IgD-negative memory B cell (primary cell): ENCODE results near the gene NDUFAF2. TPM values are rescaled to one million over a fixed set of nuclear protein-coding genes. Genes with fewer than 3 reads are reported as not detected.
"Not testable (repeated sequence)": the region's sequence is repeated elsewhere in the genome, so short reads cannot be mapped to it uniquely, and the experiment has no call there.

Source experiments
- H3K27ac Mint-ChIP-seq, 3 donors: one replicate each; pipeline ENCODE4 v1.8.0; 2020 to 2022; ENCODE audit warnings: mild to moderate bottlenecking in 3 of 3, mixed read lengths in 3 of 3, moderate library complexity in 1 of 3
- H3K27me3 Mint-ChIP-seq: one replicate; pipeline ENCODE4 v1.8.0; 2021; ENCODE audit warnings: mixed read lengths
- H3K36me3 Mint-ChIP-seq: one replicate; pipeline ENCODE4 v1.8.0; 2020; ENCODE audit warnings: mild to moderate bottlenecking, mixed read lengths
- H3K4me1 Mint-ChIP-seq, 3 donors: one replicate each; pipeline ENCODE4 v1.8.0; 2020 to 2022; ENCODE audit warnings: mixed read lengths in 3 of 3, mild to moderate bottlenecking in 1 of 3
- H3K4me3 Mint-ChIP-seq, 4 donors: one replicate each; pipeline ENCODE4 v1.8.0; 2020 to 2022; ENCODE audit warnings: mild to moderate bottlenecking in 4 of 4, mixed read lengths in 4 of 4, moderate library complexity in 3 of 4
- H3K9me3 Mint-ChIP-seq, 3 donors: one replicate each; pipeline ENCODE4 v1.8.0; 2020 to 2021; ENCODE audit warnings: mixed read lengths in 3 of 3, mild to moderate bottlenecking in 1 of 3
- polyA plus RNA-seq: library from polyadenylated mRNA; unstranded; fragments of 300-500 nt; fragmentation: Illumina TruSeq; gene quantifications from one replicate; pipeline ENCODE4 v1.2.3, GENCODE V29; 2021

The NDUFAF2 gene
- polyA plus RNA-seq, 1 donor from 2014 or later, result 21.1 TPM

DNA sequence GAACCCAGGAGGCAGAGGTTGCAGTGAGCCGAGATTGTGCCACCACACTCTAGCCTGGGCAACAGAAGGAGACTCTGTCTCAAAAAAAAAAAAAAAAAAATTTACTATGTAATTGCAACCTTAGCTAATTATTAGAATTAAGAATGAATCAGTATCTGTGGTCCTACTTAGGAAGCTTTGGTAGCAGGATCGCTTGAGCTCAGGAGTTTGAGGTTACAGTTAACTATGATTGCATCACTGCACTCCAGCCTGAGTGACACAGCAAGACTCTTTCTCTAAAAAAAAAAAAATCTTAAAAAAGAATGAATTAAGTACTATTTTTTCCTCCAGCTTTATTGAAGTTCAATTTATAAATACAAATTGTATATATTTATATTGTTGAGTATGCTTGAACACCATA lies 16.7 kb downstream of the NDUFAF2 start:
- no peaks in the 10 kb centered on the region for H3K27me3 Mint-ChIP-seq
- no peak overlapping the region for H3K4me3 Mint-ChIP-seq
- H3K4me1 Mint-ChIP-seq, result peaks cover 0 to 5% (median 0%) of the 10 kb centered on the region in 3 donors
- peaks cover 2 to 8% (median 3%) of the 10 kb centered on the region in 3 donors for H3K9me3 Mint-ChIP-seq
- no peak overlapping the region for H3K27ac Mint-ChIP-seq
- H3K36me3 Mint-ChIP-seq, result peaks cover 5% of the 10 kb centered on the region

DNA sequence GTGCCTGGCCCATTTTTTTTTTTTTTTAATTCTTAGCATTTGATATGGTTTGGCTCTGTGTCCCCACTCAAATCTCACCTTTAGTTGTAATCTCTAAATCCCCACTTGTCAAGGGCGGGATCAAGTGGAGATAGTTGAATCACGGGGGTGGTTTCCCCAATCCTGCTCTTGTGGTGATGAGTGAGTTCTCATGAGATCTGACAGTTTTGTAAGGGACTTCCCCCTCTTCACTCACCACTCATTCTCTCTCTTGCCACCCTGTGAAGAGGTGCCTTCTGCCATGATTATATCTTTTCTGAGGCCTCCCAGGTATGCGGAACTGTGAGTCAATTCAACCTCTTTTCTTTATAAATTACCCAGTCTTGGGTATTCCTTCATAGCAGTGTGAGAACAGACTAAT lies 27.2 kb downstream of the NDUFAF2 start:
- peak overlapping the region in 2 of 4 donors; percentile 3 to 74 for H3K4me3 Mint-ChIP-seq
- H3K27me3 Mint-ChIP-seq, result no peaks in the 10 kb centered on the region
- H3K4me1 Mint-ChIP-seq, result peaks cover 0 to 10% (median 8%) of the 10 kb centered on the region in 3 donors
- H3K9me3 Mint-ChIP-seq, result peaks cover 2 to 18% (median 14%) of the 10 kb centered on the region in 3 donors
- H3K27ac Mint-ChIP-seq, result peak overlapping the region in 2 of 3 donors; percentile 8 to 63
- H3K36me3 Mint-ChIP-seq, result peaks cover 21% of the 10 kb centered on the region

DNA sequence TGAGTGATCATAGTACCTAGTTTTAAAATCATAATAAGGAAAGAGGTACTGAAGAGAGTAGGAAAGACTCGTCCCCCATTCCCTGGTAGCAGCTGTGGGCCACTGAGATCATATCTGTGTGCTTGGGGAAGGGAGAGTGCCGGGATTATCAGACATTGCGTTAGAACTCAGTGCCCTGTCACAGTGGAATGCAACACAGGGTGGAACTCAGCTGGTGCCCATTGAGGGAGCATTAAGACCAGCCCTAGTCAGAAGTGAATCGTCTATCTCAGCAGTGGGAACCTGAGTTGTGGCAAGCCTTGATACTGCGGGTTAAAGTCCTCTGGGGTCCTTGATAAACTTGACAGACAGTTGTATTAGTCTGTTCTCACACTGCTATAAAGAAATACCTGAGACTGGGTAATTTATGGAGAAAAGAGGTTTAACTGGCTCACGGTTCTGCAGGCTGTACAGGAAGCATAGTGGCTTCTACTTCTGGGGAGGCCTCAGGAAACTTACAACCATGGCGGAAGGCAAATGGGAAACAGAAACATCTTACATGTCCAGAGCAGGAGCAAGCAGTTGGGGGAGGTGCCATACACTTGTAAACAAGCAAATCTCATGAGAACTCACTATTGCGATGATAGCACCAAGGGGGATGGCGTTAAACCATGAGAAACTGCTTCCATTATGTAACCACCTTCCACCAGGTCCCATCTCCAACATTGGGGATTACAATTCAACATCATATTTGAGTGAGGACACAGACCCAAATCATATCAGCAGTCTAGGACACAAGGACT lies 33.1 kb downstream of the NDUFAF2 start:
- H3K27me3 Mint-ChIP-seq, result no peaks in the 10 kb centered on the region
- H3K4me3 Mint-ChIP-seq, result no peak overlapping the region
- H3K4me1 Mint-ChIP-seq, result peaks cover 0 to 7% (median 1%) of the 10 kb centered on the region in 3 donors
- H3K27ac Mint-ChIP-seq, result no peak overlapping the region
- peaks cover 0 to 20% (median 11%) of the 10 kb centered on the region in 3 donors for H3K9me3 Mint-ChIP-seq
- peaks cover 10% of the 10 kb centered on the region for H3K36me3 Mint-ChIP-seq

DNA sequence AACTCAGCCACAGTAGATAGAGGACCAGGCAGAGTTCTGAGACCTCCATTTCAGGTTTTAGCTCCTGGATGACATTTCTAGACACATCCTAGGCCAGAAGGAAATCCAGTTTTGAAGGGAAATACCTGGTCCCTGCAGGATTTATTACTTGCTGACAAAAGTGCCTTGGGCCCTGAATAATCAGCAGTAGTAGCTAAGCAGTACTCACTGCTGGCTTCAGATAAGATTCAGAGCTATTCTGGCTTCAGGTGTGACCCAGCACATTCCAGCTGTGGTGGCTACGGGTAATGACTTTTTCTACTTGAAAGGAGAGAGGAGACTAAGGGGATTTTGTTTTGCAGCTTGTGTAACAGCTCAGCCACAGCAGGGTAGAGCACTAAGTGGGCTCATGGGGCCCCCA lies 34.0 kb downstream of the NDUFAF2 start:
- no peaks in the 10 kb centered on the region for H3K27me3 Mint-ChIP-seq

DNA sequence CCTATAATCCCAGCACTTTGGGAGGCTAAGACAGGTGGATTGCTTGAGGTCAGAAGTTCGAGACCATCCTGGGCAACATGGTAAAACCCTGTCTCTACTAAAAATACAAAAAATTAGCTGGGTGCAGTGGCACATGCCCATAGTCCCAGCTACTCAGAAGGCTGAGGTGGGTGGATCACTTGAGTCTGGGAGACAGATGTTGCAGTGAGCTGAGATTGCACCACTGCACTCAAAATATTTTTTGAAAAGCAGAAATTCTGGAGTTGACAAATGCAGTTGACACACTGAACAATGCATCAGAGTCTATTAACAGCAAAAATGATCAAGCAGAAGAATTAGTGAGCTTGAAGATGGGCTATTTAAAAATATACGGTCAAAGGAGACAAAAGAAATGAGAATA lies 35.5 kb downstream of the NDUFAF2 start:
- Mint-ChIP-seq H3K9me3 (peaks cover 0 to 20% (median 13%) of the 10 kb centered on the region in 3 donors), H3K27me3 (no peaks in the 10 kb centered on the region), H3K4me3 (no peak overlapping the region), H3K27ac (peak overlapping the region in 1 of 3 donors; percentile 39), H3K36me3 (peaks cover 4% of the 10 kb centered on the region), H3K4me1 (peaks cover 0 to 1% (median 0%) of the 10 kb centered on the region in 3 donors)

More for the DNA sequence above, 34.0 kb downstream of the NDUFAF2 start:
- Mint-ChIP-seq H3K4me1 (peaks cover 0 to 7% (median 1%) of the 10 kb centered on the region in 3 donors), H3K27ac (no peak overlapping the region), H3K36me3 (peaks cover 10% of the 10 kb centered on the region), H3K4me3 (no peak overlapping the region), H3K9me3 (peaks cover 0 to 20% (median 11%) of the 10 kb centered on the region in 3 donors)

DNA sequence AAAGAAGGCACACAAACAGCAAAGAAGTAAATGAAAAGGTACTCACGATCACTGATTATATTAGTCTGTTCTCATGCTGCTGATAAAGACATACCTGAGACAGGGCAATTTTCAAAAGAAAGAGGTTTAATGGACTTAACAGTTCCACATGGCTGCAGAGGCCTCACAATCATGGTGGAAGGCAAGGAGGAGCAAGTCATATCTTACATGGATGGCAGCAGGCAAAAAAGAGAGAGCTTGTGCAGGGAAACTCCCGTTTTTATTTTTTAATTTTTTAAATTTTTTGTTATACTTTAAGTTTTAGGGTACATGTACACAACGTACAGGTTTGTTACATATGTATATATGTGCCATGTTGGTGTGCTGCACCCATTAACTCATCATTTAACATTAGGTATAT lies 37.1 kb downstream of the NDUFAF2 start:
- H3K9me3 Mint-ChIP-seq, result peaks cover 5 to 30% (median 16%) of the 10 kb centered on the region in 3 donors
- H3K27ac Mint-ChIP-seq, H3K4me1 Mint-ChIP-seq, H3K36me3 Mint-ChIP-seq, H3K4me3 Mint-ChIP-seq, H3K27me3 Mint-ChIP-seq: not testable (repeated sequence)

DNA sequence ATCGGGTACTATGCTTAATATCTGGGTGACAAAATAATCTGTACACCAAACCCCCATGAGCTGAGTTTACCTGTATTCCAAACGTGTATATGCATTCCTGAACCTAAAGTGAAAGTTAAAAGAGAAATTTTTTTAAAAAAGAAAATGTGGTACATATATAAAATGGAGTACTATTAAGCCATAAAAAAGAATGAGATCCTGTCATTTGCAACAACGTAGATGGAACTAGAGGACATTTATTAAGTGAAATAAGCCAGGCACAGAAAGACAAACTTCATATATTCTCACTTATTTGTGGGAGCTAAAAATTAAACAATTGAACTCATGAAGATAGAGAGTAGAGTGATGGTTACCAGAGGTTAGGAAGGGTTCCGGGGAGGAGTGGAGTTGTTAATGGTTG lies 44.8 kb downstream of the NDUFAF2 start:
- Mint-ChIP-seq H3K27ac (no peak overlapping the region), H3K9me3 (peaks cover 16 to 26% (median 22%) of the 10 kb centered on the region in 3 donors), H3K27me3 (no peaks in the 10 kb centered on the region), H3K4me3 (no peak overlapping the region), H3K36me3 (peaks cover 12% of the 10 kb centered on the region), H3K4me1 (peaks cover 10 to 14% (median 11%) of the 10 kb centered on the region in 3 donors)

DNA sequence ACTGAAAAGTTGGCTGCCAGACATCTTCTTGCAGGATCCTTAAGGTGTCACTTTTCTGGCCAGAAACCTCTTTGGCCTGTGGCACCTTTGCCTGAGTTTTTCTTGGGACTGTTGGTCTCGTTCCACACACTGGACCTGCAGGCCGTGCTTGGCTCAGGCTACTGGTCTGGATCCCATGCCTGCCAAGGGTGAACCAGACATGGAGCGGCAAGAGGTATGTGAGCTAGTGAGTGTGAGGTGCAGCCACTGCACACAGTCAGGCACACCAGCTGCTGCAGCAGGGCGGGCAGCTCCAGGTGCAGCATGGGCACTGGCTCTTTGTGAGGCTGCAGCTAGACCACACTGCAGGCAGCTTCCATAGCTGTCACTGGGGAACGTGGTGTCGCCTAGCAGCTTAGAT lies 47.9 kb downstream of the NDUFAF2 start:
- H3K9me3 Mint-ChIP-seq, result peaks cover 9 to 12% (median 11%) of the 10 kb centered on the region in 3 donors
- no peak overlapping the region for H3K27ac Mint-ChIP-seq
- peaks cover under 1 to 11% (median 9%) of the 10 kb centered on the region in 3 donors for H3K4me1 Mint-ChIP-seq
- peaks cover 9% of the 10 kb centered on the region for H3K36me3 Mint-ChIP-seq
- no peak overlapping the region for H3K4me3 Mint-ChIP-seq
- H3K27me3 Mint-ChIP-seq, result no peaks in the 10 kb centered on the region

DNA sequence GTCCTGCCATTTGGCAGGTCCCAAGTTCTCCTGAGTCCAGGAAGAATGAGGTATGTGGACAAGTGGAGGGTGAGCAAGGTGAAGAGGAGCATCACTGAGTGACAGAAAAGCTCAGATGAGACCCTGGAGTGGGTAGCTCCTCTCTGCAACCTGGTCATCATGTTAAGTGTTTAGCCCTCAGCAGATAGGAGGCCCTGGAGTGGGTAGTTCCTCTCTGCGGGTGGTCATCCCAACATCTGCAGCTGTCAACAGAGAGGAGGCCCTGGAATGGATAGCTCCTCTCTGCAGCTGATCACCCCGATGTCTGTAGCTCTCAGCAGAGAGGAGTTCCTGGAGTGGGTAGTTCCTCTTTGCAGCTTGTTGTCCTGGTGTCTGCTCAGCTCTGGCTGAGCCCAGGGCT lies 48.4 kb downstream of the NDUFAF2 start:
- Mint-ChIP-seq H3K9me3 (peaks cover 8 to 12% (median 11%) of the 10 kb centered on the region in 3 donors), H3K4me1 (peaks cover 0 to 9% (median 7%) of the 10 kb centered on the region in 3 donors), H3K27me3 (no peaks in the 10 kb centered on the region), H3K36me3 (peaks cover 9% of the 10 kb centered on the region), H3K4me3 (peak overlapping the region in 1 of 4 donors; percentile 79), H3K27ac (no peak overlapping the region)

DNA sequence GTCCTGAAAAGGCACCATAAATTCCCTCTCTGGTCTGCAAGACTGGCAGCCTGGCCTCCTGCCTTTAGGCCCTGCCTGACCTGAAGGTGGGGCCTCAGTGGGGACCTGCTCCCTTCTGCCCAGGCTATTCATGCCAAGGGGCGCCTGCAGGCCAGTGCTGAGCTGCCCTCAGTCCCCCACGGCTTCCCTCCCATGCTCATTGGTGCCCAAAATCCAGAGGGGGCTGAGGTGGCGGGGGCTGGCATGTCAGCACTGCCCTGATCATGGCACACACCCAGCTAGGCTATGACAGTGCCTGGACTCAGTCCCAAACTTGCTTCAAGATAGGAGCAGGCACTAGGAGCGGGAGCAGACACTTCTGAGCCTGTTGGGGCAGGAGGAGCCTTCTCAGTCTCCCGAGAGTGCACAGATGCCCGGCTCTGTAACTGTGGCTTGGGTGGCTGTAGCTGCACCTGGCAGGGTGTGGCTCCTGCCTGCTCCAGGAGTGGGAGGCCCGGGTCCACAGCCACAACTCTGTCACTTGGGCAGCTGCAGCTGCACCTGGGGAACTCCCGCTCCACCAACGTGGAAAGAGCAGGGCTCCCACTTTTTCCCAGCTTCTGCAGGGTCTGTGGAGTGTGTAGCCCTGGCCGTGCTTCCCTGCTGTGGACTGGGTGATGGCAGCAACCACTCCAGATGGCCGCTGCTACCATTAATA lies 49.0 kb downstream of the NDUFAF2 start:
- H3K27ac Mint-ChIP-seq, result no peak overlapping the region
- no peaks in the 10 kb centered on the region for H3K27me3 Mint-ChIP-seq
- H3K4me3 Mint-ChIP-seq, result no peak overlapping the region
- H3K4me1 Mint-ChIP-seq, result peaks cover 0 to 9% (median 7%) of the 10 kb centered on the region in 3 donors
- H3K36me3 Mint-ChIP-seq, result peaks cover 9% of the 10 kb centered on the region
- H3K9me3 Mint-ChIP-seq, result peaks cover 6 to 12% (median 11%) of the 10 kb centered on the region in 3 donors

DNA sequence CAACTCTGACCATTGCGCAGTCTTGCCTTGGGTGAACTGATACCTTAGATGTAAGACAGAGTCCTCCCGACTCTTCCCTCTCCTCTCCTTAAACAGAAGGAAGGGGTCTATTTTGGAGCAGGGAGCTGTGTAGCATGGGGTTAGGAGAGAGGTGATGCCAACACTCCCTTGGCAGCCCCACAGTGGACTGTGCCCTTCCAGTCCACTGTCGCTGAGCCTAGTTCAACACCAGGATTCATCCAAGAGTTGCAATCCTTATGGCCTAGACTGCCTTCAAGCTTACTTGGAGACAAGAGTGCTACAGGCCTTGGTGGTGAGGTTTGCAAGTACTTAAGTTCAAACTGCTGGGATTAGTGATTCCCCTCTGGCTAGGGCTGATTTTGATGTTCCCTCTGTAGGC lies 51.4 kb downstream of the NDUFAF2 start:
- peaks cover 6 to 9% (median 6%) of the 10 kb centered on the region in 3 donors for H3K4me1 Mint-ChIP-seq
- H3K27ac Mint-ChIP-seq, result no peak overlapping the region
- no peak overlapping the region for H3K4me3 Mint-ChIP-seq
- H3K36me3 Mint-ChIP-seq, result peaks cover 9% of the 10 kb centered on the region
- H3K27me3 Mint-ChIP-seq, result no peaks in the 10 kb centered on the region
- H3K9me3 Mint-ChIP-seq, result peaks cover 3 to 9% (median 6%) of the 10 kb centered on the region in 3 donors

DNA sequence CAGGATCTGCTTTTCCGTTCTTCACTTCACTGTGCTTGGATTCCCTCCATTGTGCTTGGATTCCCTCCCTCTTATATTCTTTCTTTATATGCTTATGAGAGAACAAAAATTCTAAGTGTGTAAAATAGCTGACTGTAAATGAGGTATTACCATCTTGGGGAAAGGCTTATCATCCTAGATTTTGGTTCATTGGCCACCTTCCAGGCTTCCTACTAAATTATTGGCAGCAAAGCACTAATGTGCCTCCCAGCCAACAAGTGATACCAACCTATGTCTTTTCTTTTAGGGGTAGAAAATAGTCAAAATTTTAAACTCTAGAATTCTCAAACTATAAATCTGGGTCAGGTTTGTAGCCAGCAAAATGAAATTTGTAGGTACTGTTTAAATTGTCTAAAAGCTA lies 52.7 kb downstream of the NDUFAF2 start:
- peaks cover 6% of the 10 kb centered on the region for H3K36me3 Mint-ChIP-seq
- peaks cover 4 to 12% (median 6%) of the 10 kb centered on the region in 3 donors for H3K4me1 Mint-ChIP-seq
- H3K9me3 Mint-ChIP-seq, result peaks cover 0 to 3% (median 0%) of the 10 kb centered on the region in 3 donors
- H3K4me3 Mint-ChIP-seq, result no peak overlapping the region
- no peaks in the 10 kb centered on the region for H3K27me3 Mint-ChIP-seq
- no peak overlapping the region for H3K27ac Mint-ChIP-seq

DNA sequence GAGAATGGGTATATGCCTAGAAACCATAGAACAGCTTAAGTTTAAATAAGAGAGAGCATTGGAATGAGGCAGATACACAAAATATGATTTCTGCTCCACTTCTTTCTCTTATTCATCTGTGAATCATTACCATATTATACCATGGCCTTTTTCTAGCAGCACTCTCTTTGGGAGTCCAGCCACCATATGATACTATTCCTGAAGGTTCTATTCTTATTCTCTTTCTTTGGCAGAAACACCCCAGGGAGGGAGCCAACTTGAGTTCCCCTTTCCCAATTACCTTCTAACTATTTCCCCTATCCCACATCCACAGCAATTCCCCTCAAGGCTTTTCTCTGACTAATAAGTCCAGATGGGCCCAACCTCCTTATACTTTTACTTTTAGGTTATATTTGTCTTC lies 55.9 kb downstream of the NDUFAF2 start:
- Mint-ChIP-seq H3K27ac (no peak overlapping the region), H3K27me3 (no peaks in the 10 kb centered on the region)

DNA sequence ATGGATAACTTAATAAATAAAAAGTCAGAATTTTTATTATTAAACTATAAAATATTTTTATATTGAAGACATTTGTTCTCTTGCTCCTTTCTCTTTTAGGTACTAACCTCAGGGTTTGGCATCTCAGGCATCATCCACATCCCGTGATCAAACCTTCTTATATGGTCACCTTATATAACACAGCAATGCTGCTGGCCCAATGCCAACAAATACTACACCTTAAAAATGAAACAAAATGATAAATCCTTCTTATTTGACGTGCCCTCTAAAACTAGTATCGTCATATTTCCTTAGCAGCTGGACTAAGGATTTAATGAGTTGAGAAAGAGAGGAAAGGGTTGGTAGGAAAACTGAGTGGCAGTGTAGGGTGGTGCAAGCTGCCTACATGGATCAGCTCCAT lies 56.6 kb downstream of the NDUFAF2 start:
- Mint-ChIP-seq H3K27ac (no peak overlapping the region), H3K4me1 (peaks cover 2 to 12% (median 12%) of the 10 kb centered on the region in 3 donors), H3K4me3 (no peak overlapping the region), H3K27me3 (no peaks in the 10 kb centered on the region), H3K36me3 (peaks cover 2% of the 10 kb centered on the region), H3K9me3 (peaks cover 0 to 3% (median 0%) of the 10 kb centered on the region in 3 donors)

More for the DNA sequence above, 55.9 kb downstream of the NDUFAF2 start:
- no peak overlapping the region for H3K4me3 Mint-ChIP-seq
- peaks cover 2% of the 10 kb centered on the region for H3K36me3 Mint-ChIP-seq
- peaks cover 2 to 12% (median 12%) of the 10 kb centered on the region in 3 donors for H3K4me1 Mint-ChIP-seq
- H3K9me3 Mint-ChIP-seq, result peaks cover 0 to 3% (median 0%) of the 10 kb centered on the region in 3 donors
